GM12874 (cell line): ENCODE results near the gene MAPK14.

Source experiments
- CTCF ChIP-seq: IDR thresholded peaks from 2 replicates; pipeline ENCODE4 v1.5.1; 2011; ENCODE audit warnings: low read depth, mild to moderate bottlenecking, control low read depth, low read length, moderate library complexity; ENCODE audit not compliant: insufficient read depth

The MAPK14 gene

GRCh38 chr6:36054415-36054814 lies 26.8 kb downstream of the MAPK14 start:
- no peak for TF ChIP-seq CTCF

GRCh38 chr6:36054956-36055355 lies 27.3 kb downstream of the MAPK14 start:
- no peak for TF ChIP-seq CTCF

- no peak for TF ChIP-seq CTCF
Measured at GRCh38 chr6:36056178-36056577, 28.6 kb downstream of the MAPK14 start.

GRCh38 chr6:36061236-36061635 lies 33.6 kb downstream of the MAPK14 start:
- TF ChIP-seq CTCF, result no peak

GRCh38 chr6:36062247-36062646 lies 34.6 kb downstream of the MAPK14 start:
- no peak for TF ChIP-seq CTCF

GRCh38 chr6:36063318-36064060 lies 35.9 kb downstream of the MAPK14 start:
- no peak for TF ChIP-seq CTCF

GRCh38 chr6:36064770-36065396 lies 37.3 kb downstream of the MAPK14 start:
- no peak for TF ChIP-seq CTCF
